Kidney glomerular epithelial cell (primary cell): ENCODE data around the gene TNFAIP6.
"Not testable (repeated sequence)": the region's sequence is repeated elsewhere in the genome, so short reads cannot be mapped to it uniquely, and the experiment has no call there.

Experiments used
- DNase-seq: peaks from one replicate; lab custom pipeline; 2025; lab: John Stamatoyannopoulos, UW

The TNFAIP6 gene

DNA sequence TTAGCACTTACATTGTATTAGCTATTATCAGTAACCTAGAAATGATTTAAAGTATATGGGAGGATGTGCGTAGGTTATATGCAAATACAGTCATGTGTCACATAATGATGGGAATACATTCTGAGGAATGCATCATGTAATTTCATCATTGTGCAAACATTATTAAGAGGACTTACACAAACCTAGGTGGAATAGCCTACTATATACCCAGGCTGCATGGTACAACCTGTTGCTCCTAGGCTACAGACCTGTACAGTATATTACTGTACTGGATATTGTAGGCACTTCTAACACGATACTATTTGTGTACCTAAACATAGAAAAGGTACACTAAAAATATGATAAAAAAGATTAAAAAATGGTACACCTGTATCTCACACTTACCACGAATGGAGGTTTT is 60.3 kb downstream of the TNFAIP6 start:
- DNase-seq: no peak

DNA sequence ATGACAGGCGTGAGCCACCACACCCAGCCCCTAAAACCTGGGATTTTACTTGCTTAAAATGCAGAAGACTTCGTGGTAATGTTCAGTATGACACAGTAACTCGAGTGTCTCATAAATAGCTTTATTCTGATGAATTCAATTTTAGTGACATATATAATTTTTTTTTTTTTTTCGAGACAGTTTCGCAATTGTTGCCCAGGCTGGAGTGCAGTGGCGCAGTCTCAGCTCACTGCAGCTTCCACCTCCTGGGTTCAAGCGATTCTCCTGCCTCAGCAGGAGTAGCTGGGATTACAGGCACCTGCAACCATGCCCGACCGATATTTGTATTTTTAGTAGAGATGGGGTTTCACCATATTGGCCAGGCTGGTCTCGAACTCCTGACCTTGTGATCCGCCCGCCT is 64.3 kb downstream of the TNFAIP6 start:
- DNase-seq: not testable (repeated sequence)

GRCh38 chr2:151422917-151423439 is 65.6 kb downstream of the TNFAIP6 start:
- DNase-seq: no peak

- DNase-seq: no peak
These were observed 66.4 kb downstream of the TNFAIP6 start for GRCh38 chr2:151423760-151424159.
